NCI-H82 treated with DMSO at 0.1 percent for 48 hours (cell line): Measurements from ENCODE around the gene CDCA8.

Experiments
- DNase-seq: peaks from one replicate; lab custom pipeline; 2025; ENCODE audit not compliant: unreplicated experiment; lab: John Stamatoyannopoulos, UW

The CDCA8 gene

GRCh38 chr1:37692078-37692833 is at the start of gene CDCA8:
CDCA8 (plus strand) TSS chr1:37692516; CDS start chr1:37692691, 175 bp downstream.
- peak; percentile 97 for DNase-seq

DNA sequence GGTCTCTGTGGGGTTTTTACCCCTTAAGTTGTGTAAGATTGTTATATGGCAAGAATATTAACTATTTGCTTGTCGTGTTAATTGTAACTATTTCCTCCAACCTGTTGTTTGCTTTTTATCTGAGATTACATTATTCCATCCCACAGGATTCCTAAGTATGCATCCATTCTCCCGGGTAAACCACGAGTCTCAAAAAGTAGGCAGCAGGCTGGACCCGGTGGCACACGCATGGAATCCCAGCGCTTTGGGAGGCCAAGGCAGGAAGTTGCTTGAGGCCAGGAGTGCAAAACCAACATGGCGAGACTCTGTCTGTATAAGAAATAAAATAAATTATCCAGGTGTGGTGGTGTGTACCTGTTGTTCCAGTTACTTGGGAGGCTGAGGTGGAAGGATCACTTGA is 45.0 kb upstream of the CDCA8 start:
- DNase-seq = no peak

GRCh38 chr1:37650173-37650572 is 42.1 kb upstream of the CDCA8 start:
- no peak for DNase-seq

DNA sequence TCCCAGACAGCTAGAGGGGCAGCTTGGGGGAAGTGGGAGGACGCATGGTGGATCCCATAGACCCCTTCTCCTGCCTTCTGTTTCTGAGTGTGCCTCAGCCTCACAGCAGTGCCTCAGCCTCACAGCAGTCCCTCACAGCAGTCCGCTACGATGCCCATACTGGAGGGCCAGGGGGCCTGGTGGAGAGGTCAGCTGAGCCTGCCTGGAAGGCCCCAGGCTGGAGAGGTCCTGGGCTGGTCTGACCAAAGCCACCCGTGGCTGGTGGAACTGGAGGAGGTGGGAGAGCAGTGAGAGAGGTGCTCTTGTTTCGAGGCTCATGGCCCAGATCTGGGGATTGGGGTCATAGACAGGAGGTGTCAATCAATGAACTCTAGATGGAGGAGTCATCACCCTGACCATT is 41.6 kb upstream of the CDCA8 start:
- DNase-seq = no peak

DNA sequence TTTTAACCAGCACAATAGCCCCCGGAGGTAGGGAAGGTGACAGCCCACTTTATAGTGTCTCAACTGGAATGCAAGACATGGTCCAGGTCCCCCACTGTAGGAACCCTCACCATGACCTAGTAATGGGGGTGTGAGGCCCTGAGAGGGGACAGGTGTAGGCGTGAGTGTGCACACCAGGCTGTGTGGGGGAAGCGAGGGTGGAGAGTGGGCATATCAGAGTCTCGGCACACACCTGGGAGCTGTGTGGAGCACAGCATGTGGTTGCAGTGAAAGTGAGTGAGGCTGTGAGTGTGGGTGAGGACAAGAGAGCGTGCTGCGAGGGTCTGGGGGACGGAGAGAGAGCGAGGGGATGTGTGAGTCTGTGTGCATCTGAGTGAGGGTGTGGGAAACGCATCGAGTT is 40.5 kb upstream of the CDCA8 start:
- DNase-seq = no peak

GRCh38 chr1:37652976-37653375 is 39.3 kb upstream of the CDCA8 start:
- DNase-seq = no peak

- no peak for DNase-seq
Measured at GRCh38 chr1:37653906-37654305, 38.4 kb upstream of the CDCA8 start.

DNA sequence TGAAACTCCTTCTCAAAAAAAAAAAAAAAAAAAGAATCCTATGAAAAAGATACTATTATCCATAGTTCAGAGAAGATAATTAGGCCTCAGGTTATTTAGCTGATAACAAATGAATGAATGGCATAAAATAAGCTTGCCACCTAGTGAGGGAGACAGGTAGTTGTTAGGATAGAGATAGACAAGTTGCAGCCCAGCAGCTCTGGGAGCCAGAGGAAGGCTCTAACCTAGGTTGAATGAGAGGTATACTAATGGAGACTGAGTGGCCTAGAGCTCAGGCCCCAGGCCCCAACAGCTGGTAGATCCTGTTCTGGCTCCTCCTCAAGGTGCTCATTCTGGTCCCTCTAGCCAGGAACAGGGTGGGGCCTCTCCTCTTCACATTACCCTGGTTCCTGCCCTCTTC is 37.0 kb upstream of the CDCA8 start:
- DNase-seq = no peak

DNA sequence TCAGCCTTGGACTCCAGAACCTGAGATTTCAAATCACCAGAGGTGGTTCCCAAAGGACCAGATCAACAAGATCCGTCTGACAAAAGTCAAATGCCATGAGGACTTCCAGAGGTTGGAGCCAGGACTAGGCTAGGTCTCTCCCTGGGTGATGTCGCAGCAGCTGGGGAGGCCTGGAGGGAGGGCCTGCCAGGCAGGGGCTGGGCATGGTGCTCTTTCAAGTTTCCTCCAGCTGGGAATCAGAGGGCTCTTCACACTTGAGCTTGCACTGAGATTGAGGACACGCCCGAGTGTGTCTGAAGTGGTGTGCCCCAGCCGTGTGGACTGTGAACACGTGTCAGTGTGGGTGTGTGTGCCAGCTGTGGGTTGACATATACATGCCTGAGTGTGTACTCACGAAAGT is 36.3 kb upstream of the CDCA8 start:
- DNase-seq = no peak

DNA sequence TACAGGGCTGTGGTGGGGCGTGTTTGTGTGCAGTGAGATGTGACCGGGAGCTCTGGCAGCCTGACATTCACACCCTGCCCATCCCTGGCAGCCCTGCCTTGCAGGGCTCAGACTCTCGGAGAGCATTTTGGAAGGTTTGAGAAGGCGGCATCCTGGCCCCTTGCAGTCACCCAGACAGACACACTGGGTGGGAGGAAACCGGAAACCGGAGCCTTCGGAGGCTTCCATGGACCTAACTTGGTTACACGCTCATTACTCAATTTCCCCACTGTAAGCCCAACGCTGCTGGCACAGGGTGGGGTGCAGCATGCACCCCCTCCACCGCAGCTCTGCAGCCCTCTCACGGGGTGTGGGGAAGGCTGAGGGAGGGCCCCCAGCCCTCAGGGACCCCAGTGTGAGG is 35.4 kb upstream of the CDCA8 start:
- DNase-seq = no peak

DNA sequence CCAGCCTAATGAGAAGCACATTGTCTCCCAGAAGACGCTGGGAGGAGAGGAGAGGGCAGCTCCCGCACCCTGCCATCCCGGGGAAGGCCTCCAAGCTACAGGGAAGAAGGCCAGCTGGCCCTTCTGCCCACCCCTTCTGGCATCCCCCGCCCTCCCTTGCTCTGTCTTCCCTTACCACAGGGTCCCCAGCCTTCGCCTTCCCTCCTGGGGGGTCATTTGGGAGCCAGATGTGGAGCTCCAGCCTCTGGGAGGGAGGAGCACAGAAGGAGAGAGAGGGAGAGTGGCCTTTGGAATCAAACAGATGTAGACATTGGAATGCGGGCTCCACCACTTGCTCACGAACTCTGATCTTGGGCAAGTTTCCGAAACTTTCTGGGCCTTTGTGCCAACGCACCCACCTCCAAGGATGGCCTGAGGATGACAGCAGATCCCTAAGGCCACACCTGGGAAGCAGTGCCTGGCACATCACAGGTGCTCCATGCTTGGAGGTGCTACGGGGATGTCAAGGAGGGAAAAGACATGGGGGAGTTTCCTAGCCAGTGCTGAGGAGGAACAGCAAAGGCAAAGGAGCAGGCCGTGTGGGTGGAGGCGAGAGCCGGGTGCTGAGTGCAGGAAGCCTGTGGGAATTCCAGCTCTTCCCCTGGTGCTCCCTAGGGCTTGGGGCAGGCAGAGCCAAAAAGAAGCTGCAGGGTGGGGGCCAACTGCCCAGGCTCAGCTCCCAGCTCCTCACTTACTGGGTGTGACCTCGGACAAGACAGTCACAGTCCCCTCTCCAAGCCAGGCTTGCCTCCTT is 34.5 kb upstream of the CDCA8 start:
- DNase-seq = no peak

GRCh38 chr1:37658486-37658885 is 33.8 kb upstream of the CDCA8 start:
- no peak for DNase-seq

- no peak for DNase-seq
Measured at GRCh38 chr1:37660664-37661063, 31.7 kb upstream of the CDCA8 start.

DNA sequence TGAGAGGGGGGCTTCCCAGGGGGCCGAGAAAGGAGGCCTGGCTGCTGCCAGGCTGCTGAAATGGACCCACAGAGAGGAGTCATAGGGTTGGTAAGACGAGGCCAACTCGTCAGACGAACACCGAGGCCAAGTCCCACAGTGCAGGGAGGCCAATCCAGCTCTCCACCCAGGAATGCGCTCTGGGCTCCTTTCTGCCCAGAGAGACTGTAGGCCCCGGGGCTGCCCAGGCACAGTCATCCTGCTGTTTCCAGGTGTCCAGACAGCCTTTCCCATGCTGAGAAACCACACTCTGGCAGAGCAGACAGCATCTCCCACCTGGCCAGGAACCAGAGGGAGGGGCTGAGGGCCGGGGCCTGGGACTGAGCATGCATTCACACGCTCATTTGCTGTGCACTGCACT is 30.9 kb upstream of the CDCA8 start:
- no peak for DNase-seq

GRCh38 chr1:37662031-37662755 is 30.1 kb upstream of the CDCA8 start:
- no peak for DNase-seq

GRCh38 chr1:37663426-37664000 is 28.8 kb upstream of the CDCA8 start:
- DNase-seq = no peak

GRCh38 chr1:37666241-37666867 is 26.0 kb upstream of the CDCA8 start:
- DNase-seq = no peak

GRCh38 chr1:37667023-37667671 is 25.2 kb upstream of the CDCA8 start:
- no peak for DNase-seq

- no peak for DNase-seq
Measured at GRCh38 chr1:37670133-37670532, 22.2 kb upstream of the CDCA8 start.

GRCh38 chr1:37671261-37671660 is 21.1 kb upstream of the CDCA8 start:
- DNase-seq = no peak
